Activated CD4-positive, alpha-beta T cell treated with anti-CD3 and anti-CD28 coated beads, Interleukin-2, Interleukin-4, amounts not matched to agents 100 ng/mL and 50 ng/mL, durations not matched to agents 16 hours and 8 hours (primary cell): ENCODE results near the gene SLC35E2B.
"Not testable (repeated sequence)": the region's sequence is repeated elsewhere in the genome, so short reads cannot be mapped to it uniquely, and the experiment has no call there.

ENCODE experiments used
- DNase-seq: peaks from one replicate; pipeline ENCODE4 v3.0.0-alpha.2; 2020; ENCODE audit warnings: low spot score

SLC35E2B gene

GRCh38 chr1:1703796-1704195 lies 11.2 kb upstream of the SLC35E2B start:
- no peak for DNase-seq

DNA sequence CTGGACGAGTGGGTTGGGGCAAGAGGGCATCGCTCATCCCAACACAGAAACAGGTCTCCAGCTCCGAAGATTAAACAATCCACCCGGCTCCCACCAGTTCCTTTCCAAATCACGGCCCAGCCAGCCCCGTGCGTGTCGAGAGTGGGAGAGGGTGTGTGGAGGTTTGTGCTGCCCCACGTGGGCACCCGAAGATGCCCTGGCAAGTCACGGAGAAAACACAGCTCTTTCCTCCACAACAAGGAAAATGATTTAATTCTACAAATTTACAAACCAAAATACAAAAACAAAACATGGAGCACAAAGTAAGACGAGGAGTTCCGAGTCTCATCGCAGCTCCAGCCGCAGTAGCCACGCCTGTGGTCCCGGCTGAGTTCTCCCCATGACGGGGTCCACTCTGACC lies 9.9 kb upstream of the SLC35E2B start:
- DNase-seq: not testable (repeated sequence)

DNA sequence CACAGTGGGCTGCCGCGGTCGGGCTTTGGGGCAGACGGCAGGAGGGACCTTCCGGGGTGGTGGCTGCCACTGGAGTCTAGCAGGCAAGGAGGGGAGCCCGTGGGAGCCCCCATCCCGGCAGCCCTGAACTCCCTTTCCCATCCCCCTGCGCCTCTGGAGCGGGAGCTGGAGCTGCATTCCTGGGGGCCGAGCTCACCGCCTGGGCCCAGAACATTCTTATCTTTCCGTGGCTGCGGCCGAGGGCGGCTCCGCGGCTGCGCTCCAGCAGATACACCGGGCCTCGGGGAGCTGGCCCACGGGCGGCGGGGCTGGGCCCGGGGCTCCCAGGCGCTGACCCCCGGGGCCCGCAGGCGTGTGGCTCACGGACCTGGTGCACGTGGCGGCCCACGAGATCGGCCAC lies 8.0 kb upstream of the SLC35E2B start:
- not testable (repeated sequence) for DNase-seq

GRCh38 chr1:1700067-1700466 lies 7.5 kb upstream of the SLC35E2B start:
- not testable (repeated sequence) for DNase-seq

DNA sequence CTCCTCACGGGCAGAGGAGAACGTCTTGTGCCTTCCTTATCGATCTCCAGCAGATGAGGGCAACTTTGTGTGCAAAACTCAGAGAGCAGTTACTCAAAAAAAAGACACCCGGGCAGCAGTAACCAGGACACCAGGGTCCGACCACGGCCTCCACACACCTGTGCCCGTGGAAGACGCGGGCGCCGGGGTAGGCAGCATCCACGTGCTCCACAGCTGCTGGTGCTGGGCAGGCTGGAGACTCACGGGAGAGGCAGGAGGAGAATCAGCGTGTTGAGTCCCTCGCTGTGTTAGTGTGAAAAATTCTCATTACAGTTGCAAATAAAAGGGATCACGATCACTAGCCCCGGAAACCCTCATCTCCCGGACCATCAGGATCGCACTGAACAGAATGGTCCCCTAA lies 6.5 kb upstream of the SLC35E2B start:
- not testable (repeated sequence) for DNase-seq

- not testable (repeated sequence) for DNase-seq
Observed at GRCh38 chr1:1697358-1698183, 5.0 kb upstream of the SLC35E2B start.

DNA sequence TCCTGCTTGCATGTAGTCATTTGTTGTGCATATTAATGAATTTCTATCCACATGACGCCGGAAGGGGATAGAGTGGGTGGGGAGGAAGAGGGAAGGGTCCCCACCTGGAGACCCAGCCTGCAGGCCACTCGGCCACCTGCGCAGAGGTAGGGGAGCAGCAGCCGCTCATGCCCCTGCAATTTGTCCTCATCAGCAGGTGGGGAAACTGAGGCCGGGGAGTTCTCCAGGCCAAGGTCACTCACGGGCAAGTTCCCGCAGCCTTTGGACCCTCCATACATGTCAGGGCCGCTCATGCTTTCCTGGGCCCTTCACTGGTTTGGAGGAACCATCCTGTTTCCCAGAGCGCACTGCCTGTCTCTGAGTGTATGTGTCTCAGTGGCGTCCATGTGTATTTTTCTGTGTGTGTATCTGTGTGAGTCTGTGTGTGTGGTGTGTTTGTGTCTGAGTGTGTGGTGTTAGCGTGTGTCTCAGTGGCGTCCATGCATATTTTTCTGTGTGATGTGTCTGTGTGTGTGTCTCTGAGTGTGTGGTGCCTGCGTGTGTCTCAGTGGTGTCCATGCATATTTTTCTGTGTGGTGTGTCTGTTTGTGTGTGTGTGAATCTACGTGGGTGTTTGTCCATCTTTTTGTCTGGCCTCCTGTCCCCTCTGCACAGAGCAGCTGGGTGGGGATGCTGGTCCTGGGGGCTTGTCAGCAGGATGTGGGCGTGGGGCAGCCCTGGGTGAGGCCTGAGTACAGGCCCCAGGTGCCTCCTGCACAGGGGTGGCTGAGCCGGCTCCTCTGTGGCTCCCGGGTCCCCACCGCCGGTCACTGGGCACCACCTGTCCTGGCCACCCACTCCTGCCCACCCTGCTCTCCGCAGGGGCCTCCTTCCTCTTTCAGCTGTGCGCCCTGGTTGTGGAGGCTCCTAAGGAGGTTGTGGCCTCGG lies 4.1 kb upstream of the SLC35E2B start:
- not testable (repeated sequence) for DNase-seq

- peak; percentile 68 for DNase-seq
Observed at GRCh38 chr1:1692324-1692713, 276 bp downstream of the SLC35E2B start.

DNA sequence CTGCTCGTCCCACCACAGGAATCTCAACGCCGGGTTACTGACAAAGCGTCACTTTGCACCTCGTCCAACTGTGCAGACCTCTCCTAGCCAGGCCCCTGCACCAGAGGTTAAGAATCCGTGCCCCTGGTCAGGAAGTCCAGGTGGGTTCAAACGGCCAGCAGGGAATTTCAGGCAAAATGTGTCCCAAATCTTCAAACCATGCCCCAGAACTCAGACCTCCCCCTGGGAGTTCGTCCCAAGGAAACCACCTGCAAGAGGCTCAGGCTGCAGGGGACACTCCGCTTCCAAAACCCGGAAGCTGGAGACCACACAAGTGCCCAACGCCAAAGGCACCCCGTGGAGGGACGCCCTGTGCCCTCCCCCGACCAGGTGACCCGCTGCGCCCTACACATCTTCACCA lies 1.2 kb downstream of the SLC35E2B start:
- not testable (repeated sequence) for DNase-seq

- not testable (repeated sequence) for DNase-seq
Observed at GRCh38 chr1:1689526-1689925, 3.1 kb downstream of the SLC35E2B start.

DNA sequence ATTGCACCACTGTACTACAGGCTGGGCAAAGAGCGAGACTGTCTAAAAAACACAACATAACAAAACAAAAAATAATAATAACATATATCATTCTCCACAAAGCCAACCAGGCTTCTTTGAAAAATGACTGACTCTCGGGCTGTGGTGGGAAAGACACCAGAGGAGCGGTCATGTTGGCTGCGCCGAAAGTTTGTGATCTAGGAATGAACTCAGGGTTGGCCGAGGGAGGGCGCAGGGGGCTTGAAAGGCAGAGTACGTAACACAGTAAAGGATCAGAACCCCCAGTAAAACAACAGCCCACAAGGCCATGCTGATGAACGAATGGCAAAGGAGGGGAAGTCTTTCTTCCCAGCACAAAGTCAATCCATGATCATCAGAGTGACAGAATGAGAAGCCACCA lies 4.7 kb downstream of the SLC35E2B start:
- DNase-seq: no peak

DNA sequence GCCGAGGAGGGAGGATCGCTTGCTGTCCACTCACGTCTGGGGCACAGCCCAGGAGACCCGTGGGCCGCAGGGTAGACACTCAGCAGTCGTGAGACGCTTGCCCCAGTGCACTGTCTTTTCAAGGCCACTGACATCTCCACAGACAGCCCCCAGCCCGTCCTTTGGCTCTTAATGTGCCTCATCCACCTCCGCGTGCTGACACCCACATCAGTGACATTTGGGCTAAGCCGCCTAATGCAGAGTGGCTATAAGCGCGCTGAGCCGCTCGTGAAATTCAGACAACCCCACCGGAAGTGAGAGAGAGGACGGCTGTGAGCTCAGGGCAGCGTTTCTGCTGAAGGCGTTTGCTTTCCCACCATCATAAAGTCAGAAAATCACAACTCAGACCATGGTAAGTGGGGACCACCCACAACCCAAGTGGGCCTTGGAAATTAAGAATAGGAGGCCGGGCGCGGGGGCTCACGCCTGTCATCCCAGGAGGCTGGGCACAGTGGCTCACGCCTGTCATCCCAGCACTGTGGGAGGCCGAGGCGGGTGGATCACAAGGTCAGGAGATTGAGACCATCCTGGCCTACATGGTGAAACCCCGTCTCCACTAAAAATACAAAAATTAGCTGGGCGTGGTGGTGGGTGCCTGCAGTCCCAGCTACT lies 8.4 kb downstream of the SLC35E2B start:
- no peak for DNase-seq

DNA sequence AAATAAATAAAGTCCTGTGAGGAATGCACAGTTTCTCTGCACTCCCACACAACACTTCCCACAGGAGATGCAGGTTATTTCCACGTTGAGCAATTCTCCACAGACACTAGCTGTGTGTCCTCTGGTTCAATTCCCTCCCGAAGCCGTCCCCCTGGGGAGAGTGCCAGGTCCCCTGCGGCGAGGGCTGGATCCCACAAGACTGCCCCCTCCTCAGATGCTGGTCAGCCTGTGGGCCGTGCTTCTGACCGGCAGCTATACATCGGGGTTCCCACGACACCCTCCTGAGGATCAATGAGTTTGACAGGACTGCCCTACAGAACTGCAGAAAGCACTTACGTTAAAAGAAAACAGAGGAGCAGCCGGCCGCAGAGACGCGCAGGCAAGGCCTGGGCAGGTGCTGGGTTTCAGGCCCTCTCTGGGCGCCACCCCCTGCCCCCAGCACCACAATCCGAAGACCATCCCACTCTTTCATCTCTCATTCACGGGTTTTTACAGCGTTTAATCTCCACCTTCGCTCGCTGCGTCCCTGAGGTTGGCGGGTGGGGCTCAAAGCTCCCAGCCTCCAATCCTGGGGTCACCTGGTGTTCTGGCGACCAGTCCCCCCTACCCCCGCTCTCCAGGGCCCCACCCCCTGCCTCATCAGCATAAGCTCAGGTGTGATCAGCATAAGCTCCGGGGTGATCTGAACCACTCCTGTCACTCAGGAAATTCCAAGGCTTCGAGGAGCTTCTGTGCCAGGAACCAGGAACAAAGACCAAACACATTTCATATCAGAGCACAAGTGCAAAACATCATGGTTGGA lies 9.3 kb downstream of the SLC35E2B start:
- no peak for DNase-seq

GRCh38 chr1:1680912-1681273 lies 11.7 kb downstream of the SLC35E2B start:
- no peak for DNase-seq

- no peak for DNase-seq
Observed at GRCh38 chr1:1680031-1680911, 12.3 kb downstream of the SLC35E2B start.

- DNase-seq: peak; percentile 58
Observed at GRCh38 chr1:1678581-1679380, 13.8 kb downstream of the SLC35E2B start.

DNA sequence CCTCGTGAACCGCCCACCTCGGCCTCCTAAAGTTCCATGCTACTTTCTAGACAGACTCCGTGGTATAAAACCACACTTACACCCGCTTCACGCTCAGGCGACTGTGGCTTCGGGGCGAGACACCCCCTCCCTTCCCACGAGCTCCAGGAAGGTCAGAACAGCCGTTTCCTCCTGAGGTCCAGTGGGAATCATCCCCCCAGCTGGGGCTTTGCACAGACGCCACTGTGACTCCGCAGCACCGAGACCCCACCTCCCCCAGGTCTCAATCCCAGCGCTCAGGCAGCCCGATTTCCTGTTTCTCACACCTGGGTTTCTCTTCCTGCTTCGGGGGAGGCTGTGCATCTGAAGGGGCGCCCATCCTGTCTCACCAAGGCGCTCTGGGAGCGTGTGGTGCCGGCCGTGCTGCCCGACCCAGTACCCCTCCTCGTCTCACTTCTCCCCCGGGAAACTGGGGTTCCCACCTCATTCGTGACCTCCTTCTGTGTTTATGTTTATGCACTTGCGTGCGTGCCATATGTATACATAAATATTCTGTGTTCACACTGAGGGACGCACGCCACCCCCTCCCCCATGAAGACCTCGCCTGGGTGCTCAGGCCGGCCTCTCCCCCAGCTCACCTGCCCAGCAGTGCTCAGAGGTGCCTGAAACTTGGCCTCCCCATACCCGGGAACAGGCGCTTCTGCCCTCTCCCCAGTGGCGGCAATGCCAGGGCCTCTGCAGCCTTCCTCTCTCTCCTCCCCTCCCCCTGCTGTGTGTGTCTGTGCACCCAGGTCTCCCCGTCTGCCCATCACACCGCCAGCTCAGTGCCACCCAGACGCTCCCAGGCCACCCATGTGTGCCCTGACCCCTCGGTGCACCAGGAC lies 14.6 kb downstream of the SLC35E2B start:
- DNase-seq: peak; percentile 26

DNA sequence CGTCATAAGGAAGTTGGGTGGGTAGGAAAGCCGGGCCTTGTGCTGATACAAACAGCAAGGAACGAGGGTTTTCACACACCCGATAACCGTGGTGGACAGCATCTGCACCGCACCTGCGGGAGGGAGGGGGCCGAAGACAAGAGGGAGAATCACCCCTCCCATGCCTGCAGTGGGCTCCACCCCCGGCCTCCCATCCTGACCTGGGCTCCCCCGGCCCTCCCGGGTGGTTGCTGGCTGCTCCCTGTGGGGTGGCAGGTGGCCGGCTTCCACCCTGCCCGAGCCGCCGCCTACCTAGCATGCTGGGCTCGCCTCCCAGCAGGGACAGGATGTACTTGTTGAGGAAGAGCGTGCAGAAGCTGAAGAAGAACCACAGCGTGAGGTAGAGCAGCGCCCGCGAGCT lies 16.5 kb downstream of the SLC35E2B start:
- not testable (repeated sequence) for DNase-seq

DNA sequence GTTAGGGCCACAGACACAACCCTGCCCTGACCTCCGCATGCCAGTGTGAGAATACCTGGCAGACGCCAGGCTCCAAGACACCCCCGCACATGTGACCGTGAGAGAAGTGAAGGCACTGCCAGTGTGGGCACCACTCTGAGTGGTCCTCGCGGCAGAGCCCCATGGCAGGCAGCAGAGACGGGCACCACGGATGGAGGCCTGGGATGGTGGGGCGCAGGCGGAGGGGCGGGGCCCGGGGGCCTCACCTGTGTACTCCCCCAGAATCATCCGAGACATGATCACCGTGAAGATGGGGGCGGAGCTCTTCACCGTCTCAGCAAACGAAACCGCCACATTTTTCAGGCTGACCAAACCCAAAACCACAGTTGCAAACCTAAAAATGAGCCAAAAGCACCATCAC lies 17.4 kb downstream of the SLC35E2B start:
- DNase-seq: not testable (repeated sequence)
